SK-N-SH treated with all-trans-retinoic acid at 6 μM for 48 hours (cell line): ENCODE measurements around the gene RGS10.

Experiments
- GLIS3 ChIP-seq: fragments of 250-450 bp; sonication (Bioruptor Pico); IDR thresholded peaks from 2 replicates; pipeline ENCODE4 v1.5.0; 2020; ENCODE audit warnings: mild to moderate bottlenecking, moderate library complexity
- RARB ChIP-seq: fragments of 250-450 bp; sonication (Bioruptor Pico); IDR thresholded peaks from 2 replicates; pipeline ENCODE4 v1.8.0; 2021; ENCODE audit warnings: mild to moderate bottlenecking, moderate library complexity
- ZC3H10 ChIP-seq: fragments of 250-450 bp; sonication (Bioruptor Pico); IDR thresholded peaks from 2 replicates; pipeline ENCODE4 v1.5.1; 2021; ENCODE audit warnings: mild to moderate bottlenecking, moderate library complexity

GRCh38 chr10:119588071-119588470, 45.6 kb upstream of the RGS10 start:
- no peak for TF ChIP-seq GLIS3
- no peak for TF ChIP-seq ZC3H10 (CRISPR knock-in tag)
- no peak for TF ChIP-seq RARB (CRISPR knock-in tag)
